C4-2B (cell line): Measurements from ENCODE around the gene ZNF423.

Experiments used
- H3K27ac ChIP-seq: fragments of 450-650 bp; 2 replicates; pipeline ENCODE4 v1.5.1; 2017
- CTCF ChIP-seq: fragments of 450-650 bp; conservative IDR thresholded peaks from 2 replicates; pipeline ENCODE4 v1.5.1; 2017; ENCODE audit warnings: mild to moderate bottlenecking
- ZFX ChIP-seq: fragments of 450-650 bp; IDR thresholded peaks from 2 replicates; pipeline ENCODE4 v1.6.1; 2017

The ZNF423 gene

GRCh38 chr16:49521734-49522325 lies 334.1 kb downstream of the ZNF423 start:
- no peak overlapping the region for H3K27ac ChIP-seq
- TF ChIP-seq ZFX (no peak), CTCF (no peak)

GRCh38 chr16:49520492-49521038 lies 335.3 kb downstream of the ZNF423 start:
- TF ChIP-seq ZFX (no peak), CTCF (no peak)
- H3K27ac ChIP-seq = no peak overlapping the region

- H3K27ac ChIP-seq = no peak overlapping the region
Observed at GRCh38 chr16:49519741-49520140, 336.2 kb downstream of the ZNF423 start.

GRCh38 chr16:49519008-49519656 lies 336.8 kb downstream of the ZNF423 start:
- H3K27ac ChIP-seq = no peak overlapping the region

More at GRCh38 chr16:49519741-49520140, 336.2 kb downstream of the ZNF423 start:
- TF ChIP-seq ZFX = no peak
- TF ChIP-seq CTCF = no peak

GRCh38 chr16:49516382-49517036 lies 339.4 kb downstream of the ZNF423 start:
- no peak for TF ChIP-seq ZFX
- TF ChIP-seq CTCF = no peak
- no peak overlapping the region for H3K27ac ChIP-seq

More at GRCh38 chr16:49519008-49519656, 336.8 kb downstream of the ZNF423 start:
- TF ChIP-seq CTCF = no peak
- no peak for TF ChIP-seq ZFX

GRCh38 chr16:49515861-49516260 lies 340.1 kb downstream of the ZNF423 start:
- H3K27ac ChIP-seq = no peak overlapping the region
- TF ChIP-seq ZFX (no peak), CTCF (no peak)
